ENCODE results near the gene RSPH1.

DNA sequence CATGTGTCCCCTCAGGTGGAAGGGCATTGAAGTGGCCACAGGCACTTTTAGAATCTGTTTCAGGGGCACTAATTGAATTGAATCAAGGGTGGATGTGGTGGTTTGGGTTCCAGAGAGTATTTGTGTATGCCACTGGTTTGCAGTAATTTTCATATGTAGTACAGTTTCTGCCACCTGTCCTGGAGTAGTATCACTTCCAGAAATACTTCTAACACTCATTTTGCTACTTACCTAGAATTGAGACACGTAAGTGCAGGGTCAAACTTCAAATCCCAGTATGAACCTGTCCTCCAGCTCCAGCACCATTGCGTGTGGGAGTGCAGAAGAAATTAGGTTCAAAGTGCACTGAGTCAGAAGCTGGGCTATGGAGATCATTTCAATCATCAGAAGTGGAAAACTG lies 26.8 kb downstream of the RSPH1 start:
- no peak for TF ChIP-seq CTCF (IDR thresholded peaks at IDR 0.05)
- TF ChIP-seq POLR2A (IDR thresholded peaks at IDR 0.05): no peak
- TF ChIP-seq EP300 (IDR thresholded peaks at IDR 0.05): no peak

Data from upper lobe of left lung (tissue), 4 donors.